Bronchial epithelial cell (primary cell): ENCODE measurements around the gene FBXL4. TPM values are rescaled to one million over a fixed set of nuclear protein-coding genes. Genes with fewer than 3 reads are reported as not detected.

Source experiments
- DNase-seq: peaks from one replicate; pipeline ENCODE4 v3.0.0-alpha.2; 2010; ENCODE audit warnings: low read depth
- FAIRE-seq: peaks from 2 replicates; lab custom pipeline; 2011; peaks lifted over from hg19 to GRCh38; lab: Jason Lieb, UNC
- H3K27me3 ChIP-seq: 2 replicates; pipeline ENCODE4 v1.5.1; 2011; ENCODE audit warnings: low read length; ENCODE audit not compliant: control insufficient read depth, insufficient read depth
- H3K36me3 ChIP-seq: 2 replicates; pipeline ENCODE4 v1.5.1; 2011; ENCODE audit warnings: low read length; ENCODE audit not compliant: control insufficient read depth, insufficient read depth
- H3K4me3 ChIP-seq: 2 replicates; pipeline ENCODE4 v1.5.1; 2011; ENCODE audit warnings: mild to moderate bottlenecking, low read depth, low read length, control low read depth
- CTCF ChIP-seq: IDR thresholded peaks from 2 replicates; pipeline ENCODE4 v1.5.1; 2011; ENCODE audit warnings: mild to moderate bottlenecking, moderate library complexity, low read length, control low read depth, inconsistent platforms; ENCODE audit not compliant: insufficient read depth, severe bottlenecking
- total RNA-seq: library from RNA; depleted of rRNA; stranded (reverse); fragments of >200 nt; gene quantifications from 2 replicates; pipeline ENCODE4 v1.2.1, GENCODE V29; 2014

Gene FBXL4
- total RNA-seq, 1 donor from 2014 or later = 12.9 TPM

GRCh38 chr6:98825600-98826230 is 122.0 kb downstream of the FBXL4 start:
- FAIRE-seq (no peak), DNase-seq (no peak)
- peaks cover 59% of the 10 kb centered on the region for H3K27me3 ChIP-seq

GRCh38 chr6:98824902-98825599 is 122.7 kb downstream of the FBXL4 start:
- DNase-seq (no peak), FAIRE-seq (no peak)
- no peak for TF ChIP-seq CTCF
- H3K36me3 ChIP-seq = no peaks in the 10 kb centered on the region
- H3K4me3 ChIP-seq = no peak overlapping the region
- peaks cover 55% of the 10 kb centered on the region for H3K27me3 ChIP-seq

More at GRCh38 chr6:98825600-98826230, 122.0 kb downstream of the FBXL4 start:
- no peaks in the 10 kb centered on the region for H3K36me3 ChIP-seq
- no peak overlapping the region for H3K4me3 ChIP-seq
- no peak for TF ChIP-seq CTCF

GRCh38 chr6:98824162-98824901 is 123.4 kb downstream of the FBXL4 start:
- no peak overlapping the region for H3K4me3 ChIP-seq
- no peak for DNase-seq
- no peaks in the 10 kb centered on the region for H3K36me3 ChIP-seq
- TF ChIP-seq CTCF = no peak
- no peak for FAIRE-seq
- H3K27me3 ChIP-seq = peaks cover 52% of the 10 kb centered on the region

GRCh38 chr6:98823428-98824161 is 124.2 kb downstream of the FBXL4 start:
- TF ChIP-seq CTCF = no peak
- peaks cover 46% of the 10 kb centered on the region for H3K27me3 ChIP-seq

GRCh38 chr6:98821756-98822405 is 125.9 kb downstream of the FBXL4 start:
- Histone ChIP-seq H3K27me3 (peaks cover 30% of the 10 kb centered on the region), H3K36me3 (no peaks in the 10 kb centered on the region), H3K4me3 (no peak overlapping the region)
- DNase-seq (no peak), FAIRE-seq (no peak)
- TF ChIP-seq CTCF = no peak

More at GRCh38 chr6:98823428-98824161, 124.2 kb downstream of the FBXL4 start:
- Histone ChIP-seq H3K36me3 (no peaks in the 10 kb centered on the region), H3K4me3 (no peak overlapping the region)
- DNase-seq (no peak), FAIRE-seq (no peak)

Other genes starting within 250 kb of the FBXL4 start
- gene POU3F2, start 113.4 kb downstream of the FBXL4 start, total RNA-seq = not detected in 2 replicates